OCI-LY3 (cell line): ENCODE data around the gene LILRA2.

Source experiments
- H2AFZ ChIP-seq: fragments of 200-600, 300-600 bp; shearing (Covaris generic); 2 replicates; pipeline ENCODE4 v1.6.0; 2014; ENCODE audit warnings: antibody characterized with exemption, low read depth, low read length
- H3K27ac ChIP-seq: fragments of 200-600, 300-600 bp; sonication (generic); 2 replicates; pipeline ENCODE4 v1.5.1; 2014; ENCODE audit warnings: mild to moderate bottlenecking, low read length, moderate library complexity, mixed read lengths
- H3K27me3 ChIP-seq: fragments of 200-600, 300-600 bp; sonication (generic); 2 replicates; pipeline ENCODE4 v1.6.1; 2014; ENCODE audit warnings: low read depth, low read length, mixed read lengths
- H3K36me3 ChIP-seq: fragments of 200-600, 300-600 bp; sonication (generic); replicated peaks from 2 replicates; pipeline ENCODE3; 2014; ENCODE audit warnings: low read depth, low read length, mixed read lengths
- H3K4me1 ChIP-seq: fragments of 300-600, 200-600 bp; sonication (generic); 2 replicates; pipeline ENCODE4 v1.6.1; 2014; ENCODE audit warnings: low read length, mixed read lengths
- H3K4me2 ChIP-seq: fragments of 200-600, 300-600 bp; sonication (generic); 2 replicates; pipeline ENCODE4 v1.6.1; 2014; ENCODE audit warnings: low read length, mixed read lengths
- H3K4me3 ChIP-seq: fragments of 300-600, 200-600 bp; sonication (generic); 2 replicates; pipeline ENCODE4 v1.5.1; 2014; ENCODE audit warnings: antibody characterized with exemption, mild to moderate bottlenecking, low read length, moderate library complexity
- H3K79me2 ChIP-seq: fragments of 300-600, 200-600 bp; shearing (Covaris generic); 2 replicates; pipeline ENCODE4 v1.6.1; 2014; ENCODE audit warnings: mild to moderate bottlenecking, low read length, mixed read lengths
- H3K9ac ChIP-seq: fragments of 300-600, 200-600 bp; shearing (Covaris generic); 2 replicates; pipeline ENCODE4 v1.6.0; 2014; ENCODE audit warnings: mild to moderate bottlenecking, low read length, moderate library complexity
- H3K9me3 ChIP-seq: fragments of 200-600, 300-600 bp; shearing (Covaris generic); 2 replicates; pipeline ENCODE4 v1.6.1; 2014; ENCODE audit warnings: low read length, mixed read lengths; ENCODE audit not compliant: insufficient read depth
- H4K20me1 ChIP-seq: fragments of 200-600, 300-600 bp; sonication (generic); 2 replicates; pipeline ENCODE4 v1.6.1; 2016; ENCODE audit warnings: low read length, mixed read lengths; ENCODE audit not compliant: insufficient read depth
- EZH2phosphoT487 ChIP-seq: fragments of 200-600 bp; shearing (Covaris generic); IDR thresholded peaks from 2 replicates; pipeline ENCODE4 v1.6.1; 2018; ENCODE audit warnings: antibody characterized with exemption, mixed run types, low read depth
- TF ChIP-seq, protein P1 (sequence below): fragments of 200-600, 300-600 bp; sonication (generic); IDR thresholded peaks from 2 replicates; pipeline ENCODE4 v1.5.1; 2014; ENCODE audit warnings: antibody characterized with exemption, low read length, low read depth

Gene LILRA2

GRCh38 chr19:54609356-54609791 lies 35.8 kb downstream of the LILRA2 start:
- Histone ChIP-seq H3K79me2 (no peaks in the 10 kb centered on the region), H3K9me3 (peaks cover 29% of the 10 kb centered on the region), H4K20me1 (no peaks in the 10 kb centered on the region), H3K27ac (no peak overlapping the region), H3K27me3 (no peaks in the 10 kb centered on the region), H3K4me1 (peaks cover 43% of the 10 kb centered on the region), H2AFZ (no peak overlapping the region), H3K4me2 (no peak overlapping the region), H3K4me3 (no peak overlapping the region), H3K36me3 (peaks cover 12% of the 10 kb centered on the region), H3K9ac (no peak overlapping the region)
- TF ChIP-seq, protein P1, sequence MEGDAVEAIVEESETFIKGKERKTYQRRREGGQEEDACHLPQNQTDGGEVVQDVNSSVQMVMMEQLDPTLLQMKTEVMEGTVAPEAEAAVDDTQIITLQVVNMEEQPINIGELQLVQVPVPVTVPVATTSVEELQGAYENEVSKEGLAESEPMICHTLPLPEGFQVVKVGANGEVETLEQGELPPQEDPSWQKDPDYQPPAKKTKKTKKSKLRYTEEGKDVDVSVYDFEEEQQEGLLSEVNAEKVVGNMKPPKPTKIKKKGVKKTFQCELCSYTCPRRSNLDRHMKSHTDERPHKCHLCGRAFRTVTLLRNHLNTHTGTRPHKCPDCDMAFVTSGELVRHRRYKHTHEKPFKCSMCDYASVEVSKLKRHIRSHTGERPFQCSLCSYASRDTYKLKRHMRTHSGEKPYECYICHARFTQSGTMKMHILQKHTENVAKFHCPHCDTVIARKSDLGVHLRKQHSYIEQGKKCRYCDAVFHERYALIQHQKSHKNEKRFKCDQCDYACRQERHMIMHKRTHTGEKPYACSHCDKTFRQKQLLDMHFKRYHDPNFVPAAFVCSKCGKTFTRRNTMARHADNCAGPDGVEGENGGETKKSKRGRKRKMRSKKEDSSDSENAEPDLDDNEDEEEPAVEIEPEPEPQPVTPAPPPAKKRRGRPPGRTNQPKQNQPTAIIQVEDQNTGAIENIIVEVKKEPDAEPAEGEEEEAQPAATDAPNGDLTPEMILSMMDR: no peak
- TF ChIP-seq EZH2phosphoT487: no peak

DNA sequence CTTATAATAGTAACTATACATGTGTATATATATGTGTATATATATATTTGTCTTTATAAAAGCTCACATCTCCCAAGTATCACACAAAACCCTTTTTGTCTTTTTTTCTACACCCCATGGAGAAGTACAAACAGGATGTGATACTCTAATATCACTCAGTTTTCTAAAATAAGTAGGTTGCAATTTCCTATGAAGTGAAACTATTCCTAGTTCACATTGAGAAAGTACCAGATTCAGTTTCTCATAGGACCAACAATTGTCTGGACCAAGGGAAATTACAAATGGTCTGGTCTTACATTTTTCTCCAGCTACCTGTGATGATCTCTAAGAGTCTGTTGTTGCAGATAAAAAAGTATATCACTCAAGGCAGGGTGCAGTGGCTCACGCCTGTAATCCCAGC lies 38.8 kb downstream of the LILRA2 start:
- no peaks in the 10 kb centered on the region for H3K27me3 ChIP-seq
- TF ChIP-seq EZH2phosphoT487: no peak
- TF ChIP-seq, protein P1: no peak
- no peaks in the 10 kb centered on the region for H3K36me3 ChIP-seq
- peak overlapping the region; percentile 39 for H3K4me2 ChIP-seq
- peak overlapping the region; percentile 48 for H3K27ac ChIP-seq
- H3K4me3 ChIP-seq: no peak overlapping the region
- no peaks in the 10 kb centered on the region for H3K79me2 ChIP-seq
- H3K9ac ChIP-seq: no peak overlapping the region; the same call in 1 of the 2 replicates
- peaks cover 23% of the 10 kb centered on the region for H3K9me3 ChIP-seq
- no peaks in the 10 kb centered on the region for H4K20me1 ChIP-seq
- H2AFZ ChIP-seq: no peak overlapping the region
- H3K4me1 ChIP-seq: peaks cover 40% of the 10 kb centered on the region

- H4K20me1 ChIP-seq: no peaks in the 10 kb centered on the region
- no peak overlapping the region for H2AFZ ChIP-seq
- TF ChIP-seq EZH2phosphoT487: no peak
- TF ChIP-seq, protein P1: no peak
- H3K4me2 ChIP-seq: no peak overlapping the region
- peaks cover 23% of the 10 kb centered on the region for H3K9me3 ChIP-seq
- H3K4me3 ChIP-seq: no peak overlapping the region
- H3K27me3 ChIP-seq: no peaks in the 10 kb centered on the region
- no peaks in the 10 kb centered on the region for H3K36me3 ChIP-seq
- H3K9ac ChIP-seq: no peak overlapping the region
- H3K4me1 ChIP-seq: peaks cover 31% of the 10 kb centered on the region
- no peaks in the 10 kb centered on the region for H3K79me2 ChIP-seq
- H3K27ac ChIP-seq: no peak overlapping the region
Measured at GRCh38 chr19:54614726-54615125, 41.1 kb downstream of the LILRA2 start.

DNA sequence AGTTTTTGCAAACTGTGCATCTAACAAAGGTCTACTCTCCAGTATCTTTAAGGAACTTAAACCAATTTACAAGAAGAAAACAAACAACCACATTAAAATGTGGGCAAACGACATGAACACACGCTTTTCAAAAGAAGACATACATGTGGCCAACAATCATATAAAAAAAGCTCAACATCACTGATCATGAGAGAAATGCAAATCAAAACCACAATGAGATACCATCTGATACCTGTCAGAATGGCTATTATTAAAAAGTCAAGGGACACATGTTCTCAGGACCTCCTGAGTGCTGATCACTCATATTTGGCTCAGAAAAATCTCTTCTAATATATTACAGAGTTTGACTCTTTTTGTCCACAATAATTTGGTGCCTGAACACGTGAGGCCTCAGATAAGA lies 42.5 kb downstream of the LILRA2 start:
- H3K27me3 ChIP-seq: no peaks in the 10 kb centered on the region
- TF ChIP-seq EZH2phosphoT487: no peak
- TF ChIP-seq, protein P1: no peak
- H3K36me3 ChIP-seq: peaks cover 3% of the 10 kb centered on the region
- H2AFZ ChIP-seq: 0 out of 2 replicates have a peak overlapping the region, but pooled peaks have one; percentile 57
- H3K9me3 ChIP-seq: peaks cover 20% of the 10 kb centered on the region
- H3K4me3 ChIP-seq: peak overlapping the region; percentile 53; the same call in 1 of the 2 replicates
- peaks cover 31% of the 10 kb centered on the region for H3K4me1 ChIP-seq
- H4K20me1 ChIP-seq: no peaks in the 10 kb centered on the region
- peak overlapping the region; percentile 27; the same call in 1 of the 2 replicates for H3K9ac ChIP-seq
- peak overlapping the region; percentile 81 for H3K27ac ChIP-seq
- H3K79me2 ChIP-seq: no peaks in the 10 kb centered on the region; the same call in 1 of the 2 replicates
- peak overlapping the region; percentile 49 for H3K4me2 ChIP-seq
